ENCODE results near the gene ARMS2.

ARMS2 gene

GRCh38 chr10:122494173-122494820, 39.8 kb downstream of the ARMS2 start:
- in situ Hi-C loops (cut with HindIII; ENCODE audit: low pct_unique_long_range_greater_than_20kb, low sequenced_read_pairs) = no loop called here
- TF ChIP-seq JUND (IDR thresholded peaks at IDR 0.05; ENCODE audit: low read depth) = no peak
- DNase-seq (ENCODE audit: low read depth in 1 of 2, low spot score in 1 of 2) = no peak

GRCh38 chr10:122494833-122495232, 40.4 kb downstream of the ARMS2 start:
- in situ Hi-C loops (cut with HindIII; ENCODE audit: low pct_unique_long_range_greater_than_20kb, low sequenced_read_pairs) = no loop called here
- DNase-seq (ENCODE audit: low read depth in 1 of 2, low spot score in 1 of 2) = no peak
- TF ChIP-seq JUND (IDR thresholded peaks at IDR 0.05; ENCODE audit: low read depth) = no peak

GRCh38 chr10:122495406-122496340, 41.2 kb downstream of the ARMS2 start:
- no peak for TF ChIP-seq JUND (IDR thresholded peaks at IDR 0.05; ENCODE audit: low read depth)

GRCh38 chr10:122497241-122497640, 42.8 kb downstream of the ARMS2 start:
- in situ Hi-C loops (cut with HindIII; ENCODE audit: low pct_unique_long_range_greater_than_20kb, low sequenced_read_pairs) = no loop called here
- TF ChIP-seq JUND (IDR thresholded peaks at IDR 0.05; ENCODE audit: low read depth) = no peak
- no peak for DNase-seq (ENCODE audit: low read depth in 1 of 2, low spot score in 1 of 2)

More at GRCh38 chr10:122495406-122496340, 41.2 kb downstream of the ARMS2 start:
- no peak for DNase-seq (ENCODE audit: low read depth in 1 of 2, low spot score in 1 of 2)
- in situ Hi-C loops (cut with HindIII; ENCODE audit: low pct_unique_long_range_greater_than_20kb, low sequenced_read_pairs) = no loop called here

GRCh38 chr10:122498521-122498920, 44.1 kb downstream of the ARMS2 start:
- no peak for TF ChIP-seq JUND (IDR thresholded peaks at IDR 0.05; ENCODE audit: low read depth)
- in situ Hi-C loops (cut with HindIII; ENCODE audit: low pct_unique_long_range_greater_than_20kb, low sequenced_read_pairs) = no loop called here

GRCh38 chr10:122499012-122499411, 44.6 kb downstream of the ARMS2 start:
- no peak for DNase-seq (ENCODE audit: low read depth in 1 of 2, low spot score in 1 of 2)
- in situ Hi-C loops (cut with HindIII; ENCODE audit: low pct_unique_long_range_greater_than_20kb, low sequenced_read_pairs) = no loop called here
- TF ChIP-seq JUND (IDR thresholded peaks at IDR 0.05; ENCODE audit: low read depth) = no peak

More at GRCh38 chr10:122498521-122498920, 44.1 kb downstream of the ARMS2 start:
- DNase-seq (ENCODE audit: low read depth in 1 of 2, low spot score in 1 of 2) = no peak

- in situ Hi-C loops (cut with HindIII; ENCODE audit: low pct_unique_long_range_greater_than_20kb, low sequenced_read_pairs) = no loop called here
- TF ChIP-seq JUND (IDR thresholded peaks at IDR 0.05; ENCODE audit: low read depth) = no peak
These were observed 45.1 kb downstream of the ARMS2 start for GRCh38 chr10:122499491-122499941.

GRCh38 chr10:122500194-122500593, 45.7 kb downstream of the ARMS2 start:
- no peak for TF ChIP-seq JUND (IDR thresholded peaks at IDR 0.05; ENCODE audit: low read depth)
- in situ Hi-C loops (cut with HindIII; ENCODE audit: low pct_unique_long_range_greater_than_20kb, low sequenced_read_pairs) = no loop called here

More at GRCh38 chr10:122499491-122499941, 45.1 kb downstream of the ARMS2 start:
- no peak for DNase-seq (ENCODE audit: low read depth in 1 of 2, low spot score in 1 of 2)

GRCh38 chr10:122500726-122501125, 46.3 kb downstream of the ARMS2 start:
- no peak for TF ChIP-seq JUND (IDR thresholded peaks at IDR 0.05; ENCODE audit: low read depth)
- no peak for DNase-seq (ENCODE audit: low read depth in 1 of 2, low spot score in 1 of 2)
- in situ Hi-C loops (cut with HindIII; ENCODE audit: low pct_unique_long_range_greater_than_20kb, low sequenced_read_pairs) = no loop called here

More at GRCh38 chr10:122500194-122500593, 45.7 kb downstream of the ARMS2 start:
- no peak for DNase-seq (ENCODE audit: low read depth in 1 of 2, low spot score in 1 of 2)

- no peak for TF ChIP-seq JUND (IDR thresholded peaks at IDR 0.05; ENCODE audit: low read depth)
- in situ Hi-C loops (cut with HindIII; ENCODE audit: low pct_unique_long_range_greater_than_20kb, low sequenced_read_pairs) = no loop called here
These were observed 48.6 kb downstream of the ARMS2 start for GRCh38 chr10:122503012-122503411.

GRCh38 chr10:122503886-122504609, 49.6 kb downstream of the ARMS2 start:
- no peak for DNase-seq (ENCODE audit: low read depth in 1 of 2, low spot score in 1 of 2)
- in situ Hi-C loops (cut with HindIII; ENCODE audit: low pct_unique_long_range_greater_than_20kb, low sequenced_read_pairs) = no loop called here
- TF ChIP-seq JUND (IDR thresholded peaks at IDR 0.05; ENCODE audit: low read depth) = no peak

More at GRCh38 chr10:122503012-122503411, 48.6 kb downstream of the ARMS2 start:
- no peak for DNase-seq (ENCODE audit: low read depth in 1 of 2, low spot score in 1 of 2)

- peak; percentile 57 to 60 for DNase-seq (ENCODE audit: low read depth in 1 of 2, low spot score in 1 of 2)
- TF ChIP-seq JUND (IDR thresholded peaks at IDR 0.05; ENCODE audit: low read depth) = no peak
- in situ Hi-C loops (cut with HindIII; ENCODE audit: low pct_unique_long_range_greater_than_20kb, low sequenced_read_pairs) = no loop called here
These were observed 50.1 kb downstream of the ARMS2 start for GRCh38 chr10:122504610-122504950.
